C4-2B (cell line): ENCODE data around the gene RNF31.

Experiments
- CTCF ChIP-seq: fragments of 450-650 bp; conservative IDR thresholded peaks from 2 replicates; pipeline ENCODE4 v1.5.1; 2017; ENCODE audit warnings: mild to moderate bottlenecking
- ZFX ChIP-seq: fragments of 450-650 bp; IDR thresholded peaks from 2 replicates; pipeline ENCODE4 v1.6.1; 2017

DNA sequence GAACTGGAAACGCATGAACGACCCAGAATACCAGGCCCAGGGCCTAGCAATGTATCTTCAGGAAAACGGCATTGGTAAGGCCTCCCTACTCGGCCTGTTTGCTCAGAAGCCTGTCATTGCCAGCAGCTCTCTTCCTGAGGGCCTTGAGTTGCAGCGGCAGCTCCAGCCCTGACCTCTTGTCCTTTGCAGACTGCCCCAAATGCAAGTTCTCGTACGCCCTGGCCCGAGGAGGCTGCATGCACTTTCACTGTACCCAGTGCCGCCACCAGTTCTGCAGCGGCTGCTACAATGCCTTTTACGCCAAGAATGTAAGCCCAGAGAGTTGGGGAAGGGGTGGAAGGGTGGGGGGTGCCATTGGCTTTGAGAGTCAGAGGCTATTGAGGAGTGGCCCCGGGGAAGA, 10.0 kb downstream of the RNF31 start:
- no peak for TF ChIP-seq CTCF
- no peak for TF ChIP-seq ZFX
